ENCODE measurements around the gene ARHGAP9.
"Not testable (repeated sequence)": the region's sequence is repeated elsewhere in the genome, so short reads cannot be mapped to it uniquely, and the experiment has no call there.

Gene ARHGAP9

DNA sequence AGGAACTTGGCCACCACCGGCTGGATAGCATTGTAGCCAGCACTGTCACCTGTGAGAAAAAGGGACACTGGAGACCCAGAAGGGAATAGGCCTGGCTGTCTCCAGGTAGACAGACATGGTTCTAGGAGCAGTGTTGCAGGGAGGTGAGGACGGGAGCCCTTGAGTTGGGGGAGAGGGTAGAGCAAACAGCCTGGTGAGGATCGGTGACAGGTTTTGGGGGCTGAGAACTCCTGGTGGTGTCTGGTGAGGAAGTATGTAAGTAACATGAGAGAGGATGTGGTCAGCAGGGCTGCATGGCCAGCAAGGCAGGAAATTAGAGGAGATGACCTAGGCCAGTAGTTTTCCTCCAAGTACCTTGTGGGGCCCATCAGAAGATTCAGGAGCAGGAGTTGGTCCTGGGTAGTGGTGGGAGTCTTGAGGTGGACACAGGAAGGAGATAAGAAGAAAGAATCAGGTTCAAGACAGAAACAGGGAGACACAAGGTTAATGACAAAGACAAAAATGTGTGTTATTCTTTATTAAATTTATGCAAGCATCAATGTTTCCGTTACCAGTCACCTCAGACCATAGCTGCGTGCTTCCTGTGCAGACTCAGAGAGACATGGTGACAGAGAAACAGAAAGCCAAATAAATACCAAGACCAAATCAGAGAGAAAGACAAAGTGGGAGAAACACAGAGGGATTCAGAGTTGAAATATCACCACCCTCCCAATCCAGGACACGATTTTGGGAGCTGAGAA lies at the start of gene ARHGAP9:
Gene ARHGAP9 (minus strand): TSS at position 491 of the 740 bp plus-strand sequence. CDS start 460 bp downstream, at position 31.
- peak; percentile 65 for DNase-seq

GRCh38 chr12:57528831-57529555 lies 49.3 kb upstream of the ARHGAP9 start:
- no peak for DNase-seq

DNA sequence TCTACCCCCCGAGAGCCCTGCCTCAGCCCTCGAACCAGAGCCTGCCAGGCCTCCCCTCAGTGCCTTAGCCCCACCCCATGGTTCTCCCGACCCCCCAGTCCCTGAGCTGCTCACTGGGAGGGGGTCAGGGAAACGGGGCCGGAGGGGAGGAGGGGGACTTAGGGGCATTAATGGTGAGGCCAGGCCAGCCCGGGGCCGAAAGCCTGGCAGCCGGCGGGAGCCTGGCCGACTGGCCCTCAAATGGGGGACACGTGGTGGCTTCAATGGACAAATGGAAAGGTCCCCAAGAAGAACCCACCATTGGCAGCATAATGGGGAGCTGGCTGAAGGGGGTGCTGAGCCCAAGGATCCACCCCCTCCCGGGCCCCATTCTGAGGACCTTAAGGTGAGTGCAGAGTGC lies 48.5 kb upstream of the ARHGAP9 start:
- DNase-seq: no peak

GRCh38 chr12:57527184-57527583 lies 47.5 kb upstream of the ARHGAP9 start:
- DNase-seq: no peak

DNA sequence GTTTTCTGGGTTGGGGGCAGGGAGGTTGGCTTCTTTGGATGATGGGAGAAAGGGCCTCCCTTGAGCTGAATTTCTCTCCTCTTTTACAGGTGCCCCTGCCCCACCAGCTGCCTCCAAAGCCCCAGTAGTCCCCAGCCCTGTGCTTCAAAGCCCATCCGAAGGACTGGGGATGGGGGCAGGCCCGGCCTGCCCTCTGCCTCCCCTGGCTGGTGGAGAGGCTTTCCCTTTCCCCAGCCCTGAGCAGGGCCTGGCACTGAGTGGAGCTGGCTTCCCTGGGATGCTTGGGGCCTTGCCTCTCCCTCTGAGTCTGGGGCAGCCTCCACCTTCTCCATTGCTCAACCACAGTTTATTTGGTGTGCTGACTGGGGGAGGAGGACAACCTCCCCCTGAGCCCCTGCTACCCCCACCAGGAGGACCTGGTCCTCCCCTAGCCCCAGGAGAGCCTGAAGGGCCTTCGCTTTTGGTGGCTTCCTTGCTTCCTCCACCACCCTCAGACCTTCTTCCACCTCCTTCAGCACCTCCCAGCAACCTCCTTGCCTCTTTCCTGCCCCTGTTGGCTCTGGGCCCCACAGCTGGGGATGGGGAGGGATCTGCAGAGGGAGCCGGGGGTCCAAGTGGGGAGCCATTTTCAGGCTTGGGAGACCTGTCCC lies 46.9 kb upstream of the ARHGAP9 start:
- DNase-seq: no peak

DNA sequence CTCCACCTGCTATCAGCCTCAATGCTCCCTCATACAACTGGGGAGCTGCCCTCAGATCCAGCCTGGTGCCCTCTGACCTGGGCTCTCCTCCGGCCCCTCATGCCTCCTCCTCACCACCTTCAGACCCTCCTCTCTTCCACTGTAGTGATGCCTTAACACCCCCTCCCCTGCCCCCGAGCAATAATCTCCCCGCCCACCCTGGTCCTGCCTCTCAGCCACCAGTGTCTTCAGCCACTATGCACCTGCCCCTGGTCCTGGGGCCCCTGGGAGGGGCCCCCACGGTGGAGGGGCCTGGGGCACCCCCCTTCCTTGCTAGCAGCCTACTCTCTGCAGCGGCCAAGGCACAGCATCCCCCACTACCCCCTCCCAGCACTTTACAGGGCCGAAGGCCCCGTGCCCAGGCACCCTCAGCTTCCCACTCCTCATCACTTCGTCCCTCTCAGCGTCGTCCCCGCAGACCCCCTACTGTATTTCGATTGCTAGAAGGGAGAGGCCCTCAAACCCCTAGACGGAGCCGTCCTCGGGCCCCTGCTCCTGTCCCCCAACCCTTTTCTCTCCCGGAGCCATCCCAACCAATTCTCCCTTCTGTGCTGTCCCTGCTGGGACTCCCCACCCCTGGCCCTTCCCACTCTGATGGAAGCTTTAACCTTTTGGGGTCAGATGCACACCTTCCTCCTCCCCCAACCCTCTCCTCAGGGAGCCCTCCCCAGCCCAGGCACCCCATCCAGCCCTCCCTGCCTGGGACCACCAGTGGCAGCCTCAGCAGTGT lies 46.1 kb upstream of the ARHGAP9 start:
- DNase-seq: no peak

- no peak for DNase-seq
Observed at GRCh38 chr12:57524814-57525614, 45.3 kb upstream of the ARHGAP9 start.

- DNase-seq: no peak
Observed at GRCh38 chr12:57523706-57524614, 44.3 kb upstream of the ARHGAP9 start.

DNA sequence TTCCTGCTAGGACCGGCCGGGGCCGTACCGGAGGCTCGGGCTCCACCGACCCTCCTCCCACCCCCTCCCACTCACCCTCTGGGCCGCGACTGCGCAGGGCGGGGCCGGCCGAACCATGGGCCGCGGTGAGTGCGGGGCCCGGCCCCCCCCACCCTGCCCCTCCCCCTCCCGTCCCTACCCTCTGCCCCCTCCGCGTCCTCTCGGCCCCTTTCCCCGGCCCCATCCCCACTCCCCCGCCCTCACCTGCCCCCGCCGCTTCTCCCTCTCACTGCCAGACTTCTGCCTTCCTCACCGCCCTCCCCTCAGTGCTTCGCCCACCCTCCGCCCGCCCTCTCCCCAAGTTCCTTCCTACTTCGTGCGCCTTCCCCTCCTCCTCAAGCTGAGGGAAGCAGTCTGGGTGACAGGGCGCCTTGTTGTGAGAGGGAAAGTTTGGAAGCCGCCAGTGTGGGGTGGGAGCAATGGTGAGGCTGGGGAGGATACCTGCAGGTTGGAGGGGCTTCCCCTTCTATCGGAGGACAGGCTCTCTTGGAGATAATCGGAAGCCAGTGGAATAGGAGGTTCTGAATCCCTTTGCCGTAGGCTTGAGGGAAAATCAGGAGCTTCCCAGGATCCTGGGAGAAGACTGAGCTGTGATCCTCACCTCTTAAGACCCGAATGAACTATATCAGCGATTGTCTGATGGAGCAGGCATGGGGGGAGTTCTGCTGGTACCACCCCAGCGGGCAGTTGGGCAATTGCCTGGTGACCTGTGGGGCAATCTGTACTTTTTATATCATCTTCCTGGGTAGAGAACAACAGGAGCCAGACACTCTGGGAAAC lies 43.4 kb upstream of the ARHGAP9 start:
- DNase-seq: peak; percentile 87

- DNase-seq: peak; percentile 94
Observed at GRCh38 chr12:57522011-57522886, 42.6 kb upstream of the ARHGAP9 start, which contains the start of gene MBD6. Gene MBD6 (plus strand): TSS chr12:57522824. CDS start chr12:57524304, 1,480 bp downstream.

DNA sequence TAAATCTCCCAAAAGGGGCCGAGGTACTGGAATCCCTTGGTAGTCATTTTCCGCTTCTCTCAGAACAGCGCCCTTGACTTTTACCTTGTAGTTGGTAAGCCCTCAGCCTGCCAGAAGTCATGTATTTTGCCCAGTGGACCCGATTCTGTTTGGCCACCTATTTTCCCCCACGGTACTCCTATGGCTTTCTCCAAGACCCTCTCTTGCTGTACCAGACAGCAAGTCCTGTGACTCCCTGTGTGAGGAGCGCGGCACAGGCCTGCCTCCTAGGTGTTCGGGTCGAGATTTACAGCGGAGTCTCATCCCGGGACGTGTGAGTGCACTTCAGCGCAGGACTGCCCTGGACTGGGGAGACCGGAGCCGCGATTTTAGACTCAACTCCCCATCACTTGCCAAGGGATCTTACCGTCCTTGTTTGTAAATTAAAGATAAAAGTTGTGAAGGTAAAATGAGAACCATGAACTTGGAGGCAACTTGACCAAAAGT lies 41.9 kb upstream of the ARHGAP9 start:
- DNase-seq: peak; percentile 31

GRCh38 chr12:57520053-57520818 lies 40.6 kb upstream of the ARHGAP9 start, which contains the start of gene DDIT3:
Gene DDIT3 (minus strand): TSS chr12:57520514. CDS start chr12:57517406, 3,108 bp downstream.
- DNase-seq: peak; percentile 100

- DNase-seq: peak; percentile 61
Observed at GRCh38 chr12:57519796-57520052, 40.1 kb upstream of the ARHGAP9 start.

DNA sequence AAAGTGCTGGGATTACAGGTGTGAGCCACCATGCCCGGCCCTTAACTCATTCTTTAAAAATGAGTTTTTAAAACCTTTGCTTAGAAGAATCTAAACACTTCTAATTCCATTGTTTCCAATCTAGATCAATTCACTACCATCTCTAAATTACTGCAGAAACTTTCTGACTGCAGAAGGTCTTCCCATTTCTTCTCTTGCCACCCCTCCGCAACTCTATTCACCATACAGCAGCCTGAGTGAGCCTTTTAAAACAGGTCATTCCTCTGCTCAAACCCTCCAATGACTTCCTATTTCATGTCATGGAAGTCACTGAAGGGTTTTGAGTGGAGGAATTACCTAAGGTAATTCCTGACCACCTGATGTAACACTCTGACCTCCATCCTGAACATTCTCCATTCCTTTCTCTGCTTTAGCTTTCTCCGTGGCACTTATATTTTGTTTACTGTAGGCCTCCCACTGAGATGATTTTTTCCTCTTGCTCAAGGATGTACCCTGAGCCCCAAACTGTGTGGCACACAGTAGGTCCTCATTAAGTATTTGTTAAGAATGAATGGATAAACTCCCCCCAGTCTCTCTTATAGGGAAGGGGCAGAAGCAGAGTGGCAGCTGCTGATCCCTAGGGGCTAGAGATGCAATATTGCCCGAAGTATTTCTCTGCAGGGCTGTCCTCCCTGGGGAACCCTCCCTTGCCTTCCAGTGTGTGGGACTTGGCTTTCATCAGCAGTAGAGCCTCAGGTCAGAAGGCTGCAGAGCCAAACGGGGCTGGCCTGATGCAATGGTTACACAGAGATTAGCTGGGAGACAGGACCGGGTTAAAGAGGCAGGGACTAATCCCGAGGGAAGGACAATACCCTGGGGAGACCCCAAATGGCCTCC lies 39.5 kb upstream of the ARHGAP9 start:
- peak; percentile 58 for DNase-seq

- DNase-seq: no peak
Observed at GRCh38 chr12:57518176-57518919, 38.7 kb upstream of the ARHGAP9 start.

DNA sequence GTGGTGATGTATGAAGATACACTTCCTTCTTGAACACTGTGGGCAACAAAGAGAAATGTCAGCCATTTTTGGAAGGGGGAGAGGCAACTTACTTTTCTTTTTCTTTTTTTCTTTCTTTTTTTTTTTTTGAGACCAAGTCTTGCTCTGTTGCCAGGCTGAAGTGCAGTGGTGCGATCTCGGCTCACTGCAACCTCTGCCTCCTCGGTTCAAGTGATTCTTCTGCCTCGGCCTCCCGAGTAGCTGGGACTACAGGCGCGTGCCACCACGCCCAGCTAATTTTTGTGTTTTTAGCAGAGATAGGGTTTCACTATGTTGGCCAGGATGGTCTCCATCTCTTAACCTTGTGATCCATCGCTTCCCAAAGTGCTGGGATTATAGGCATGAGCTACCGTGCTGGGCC lies 38.1 kb upstream of the ARHGAP9 start:
- not testable (repeated sequence) for DNase-seq

All from hematopoietic multipotent progenitor cell treated with erythropoietin and hydrocortisone succinate and interleukin-3 and kit ligand, for 4 days (in vitro differentiated cells).